ENCODE data around the gene COL2A1. TPM values are rescaled to one million over a fixed set of nuclear protein-coding genes. Genes with fewer than 3 reads are reported as not detected.

Gene COL2A1
- total and polyA plus RNA-seq, 9 of the 15 experiments (the other 6 are each of a cell fraction or from before 2014, with no cell fraction given) = 0.46 TPM; not detected in 8

GRCh38 chr12:48008950-48009349 is 4.7 kb upstream of the COL2A1 start (continued):
- TF ChIP-seq HINFP (tag; conservative IDR thresholded peaks at IDR 0.05; ENCODE audit: low read depth) (no peak), CTCF (IDR thresholded peaks at IDR 0.05 in 2 of 3, conservative IDR thresholded peaks at IDR 0.05 in 1 of 3; ENCODE audit: insufficient read depth in 2 of 3, low read depth in 1 of 3, low read length in 3 of 3) (0 out of 6 replicates have a peak, but pooled peaks of 1 of the 3 experiments have one; percentile 14), CUX1 (CRISPR knock-in tag; IDR thresholded peaks at IDR 0.05) (no peak), ZNF175 (CRISPR knock-in tag; IDR thresholded peaks at IDR 0.05; ENCODE audit: low read depth) (no peak)
